ENCODE results near the gene ATF3. TPM values are rescaled to one million over a fixed set of nuclear protein-coding genes. Genes with fewer than 3 reads are reported as not detected.

Gene ATF3
- 2.6 and 21.5 TPM in 2 replicates for total RNA-seq

DNA sequence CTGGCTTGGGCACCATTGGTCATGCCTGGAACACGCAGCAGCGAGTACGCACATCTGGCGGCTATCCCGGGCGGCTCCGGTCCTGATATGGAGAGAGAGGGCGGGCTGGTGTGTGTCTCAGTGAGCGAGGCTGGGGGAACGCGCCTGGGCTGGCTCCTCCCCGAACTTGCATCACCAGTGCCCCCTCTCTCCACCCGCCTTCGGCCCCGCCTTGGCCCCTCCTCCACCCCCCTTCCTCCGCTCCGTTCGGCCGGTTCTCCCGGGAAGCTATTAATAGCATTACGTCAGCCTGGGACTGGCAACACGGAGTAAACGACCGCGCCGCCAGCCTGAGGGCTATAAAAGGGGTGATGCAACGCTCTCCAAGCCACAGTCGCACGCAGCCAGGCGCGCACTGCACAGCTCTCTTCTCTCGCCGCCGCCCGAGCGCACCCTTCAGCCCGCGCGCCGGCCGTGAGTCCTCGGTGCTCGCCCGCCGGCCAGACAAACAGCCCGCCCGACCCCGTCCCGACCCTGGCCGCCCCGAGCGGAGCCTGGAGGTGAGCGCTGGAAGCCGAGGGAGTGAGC is at the start of gene ATF3:
Gene ATF3, plus strand, starts transcription at position 370 of the 567 bp plus-strand sequence. CDS start 6,261 bp downstream, outside the sequence.

Other genes starting within 250 kb of the ATF3 start
- gene PACC1, start 193.9 kb upstream of the ATF3 start, total RNA-seq, result 7.8 and 13.2 TPM in 2 replicates
- gene NENF, start 175.8 kb upstream of the ATF3 start, total RNA-seq, result 6.6 and 20.7 TPM in 2 replicates
- 0.16 and 1.0 TPM in 2 replicates for gene BATF3, start 91.1 kb downstream of the ATF3 start, total RNA-seq
- gene NSL1, start 183.0 kb downstream of the ATF3 start, total RNA-seq, result 17.8 and 28.2 TPM in 2 replicates
- 7.0 and 10.4 TPM in 2 replicates for gene TATDN3, start 183.1 kb downstream of the ATF3 start, total RNA-seq
- not detected in 2 replicates for gene SPATA45, start 238.9 kb downstream of the ATF3 start, total RNA-seq
- 7.8 and 8.6 TPM in 2 replicates for gene FLVCR1, start 249.5 kb downstream of the ATF3 start, total RNA-seq